22Rv1 (cell line): ENCODE data around the gene ERO1B.

Experiments used
- CTCF ChIP-seq: fragments of 450-650 bp; IDR thresholded peaks from 2 replicates; pipeline ENCODE4 v1.5.1; 2017; ENCODE audit warnings: mild to moderate bottlenecking
- ZFX ChIP-seq: fragments of 450-650 bp; IDR thresholded peaks from 2 replicates; pipeline ENCODE4 v1.6.1; 2017; ENCODE audit warnings: antibody characterized with exemption, borderline replicate concordance

DNA sequence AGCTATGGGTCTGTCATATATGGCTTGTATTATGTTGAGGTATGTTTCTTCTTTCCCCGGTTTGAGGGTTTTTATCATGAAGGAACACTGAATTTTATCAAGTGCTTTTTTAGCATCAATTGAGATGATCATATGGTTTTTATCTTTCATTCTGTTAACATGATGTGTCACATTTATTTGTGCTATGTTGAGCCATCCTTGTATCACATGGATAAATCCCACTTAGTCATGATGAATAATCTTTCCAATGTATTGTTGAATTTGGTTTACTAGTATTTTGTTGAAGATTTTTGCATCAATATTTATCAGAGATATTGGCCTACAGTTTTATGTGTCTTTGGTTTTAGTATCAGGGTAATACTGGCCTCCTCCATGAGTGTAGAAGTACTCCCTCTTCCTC lies 77.7 kb downstream of the ERO1B start:
- TF ChIP-seq CTCF, result no peak
- no peak for TF ChIP-seq ZFX
